ENCODE results near the gene SPINK8. TPM values are rescaled to one million over a fixed set of nuclear protein-coding genes. Genes with fewer than 3 reads are reported as not detected.

The SPINK8 gene
- total and polyA plus RNA-seq, 2 of the 8 experiments (the other 6 are each of a cell fraction or from before 2014, with no cell fraction given) = 0.29 TPM; not detected in 1

GRCh38 chr3:48273594-48274211 is 59.8 kb downstream of the SPINK8 start (continued):
- TF ChIP-seq CBX8 (IDR thresholded peaks at IDR 0.05; ENCODE audit: borderline replicate concordance, low read depth, low read length) (no peak), CEBPB (IDR thresholded peaks at IDR 0.05; ENCODE audit: low read depth, low read length) (no peak), ATF2 (IDR thresholded peaks at IDR 0.05; ENCODE audit: low read length) (no peak), RBBP5 (IDR thresholded peaks at IDR 0.05; ENCODE audit: borderline replicate concordance, low read depth, low read length) (no peak)
